ENCODE results near the gene CATSPER3. TPM values are rescaled to one million over a fixed set of nuclear protein-coding genes. Genes with fewer than 3 reads are reported as not detected.
A peak's percentile ranks its signal among the peaks of the same experiment; 100 is the strongest.

The CATSPER3 gene
- total and polyA plus RNA-seq, 2 donors from 2014 or later: 1.4 TPM

GRCh38 chr5:135041145-135041587 lies 73.5 kb downstream of the CATSPER3 start:
- Histone ChIP-seq H3K27me3 (ENCODE audit: control insufficient read depth, insufficient read depth, low read length) (peaks cover 71% of the 10 kb centered on the region), H3K9me3 (ENCODE audit: control insufficient read depth in 2 of 3, insufficient read depth in 1 of 3, low read length in 3 of 3) (no peaks in the 10 kb centered on the region), H3K4me3 (ENCODE audit: low read length in 3 of 3) (no peak overlapping the region), H3K9ac (ENCODE audit: low read length in 3 of 3) (no peak overlapping the region), H3K27ac (ENCODE audit: low read depth in 2 of 2, low read length in 2 of 2) (no peak overlapping the region), H3K36me3 (ENCODE audit: control insufficient read depth in 2 of 3, insufficient read depth in 3 of 3, low read length in 3 of 3) (no peaks in the 10 kb centered on the region), H3K4me1 (ENCODE audit: control insufficient read depth in 2 of 3, insufficient read depth in 2 of 3, low read depth in 1 of 3, low read length in 3 of 3) (peaks cover 0 to 4% (median 0%) of the 10 kb centered on the region in 3 donors)
- FAIRE-seq (no peak), DNase-seq (peak in 1 of 5 donors; percentile 45)
- TF ChIP-seq CTCF (IDR thresholded peaks at IDR 0.05; ENCODE audit: borderline replicate concordance, extremely low read depth, insufficient read depth): no peak
- intact Hi-C loops (cut with DNase I): no loop called here

- H3K27me3 ChIP-seq (ENCODE audit: control insufficient read depth, insufficient read depth, low read length): peaks cover 67% of the 10 kb centered on the region
- no peak overlapping the region for H3K9ac ChIP-seq (ENCODE audit: low read length in 3 of 3)
- no peaks in the 10 kb centered on the region for H3K36me3 ChIP-seq (ENCODE audit: control insufficient read depth in 2 of 3, insufficient read depth in 3 of 3, low read length in 3 of 3)
- peaks cover 0 to 4% (median 0%) of the 10 kb centered on the region in 3 donors for H3K4me1 ChIP-seq (ENCODE audit: control insufficient read depth in 2 of 3, insufficient read depth in 2 of 3, low read depth in 1 of 3, low read length in 3 of 3)
- no peak for TF ChIP-seq CTCF (IDR thresholded peaks at IDR 0.05; ENCODE audit: borderline replicate concordance, extremely low read depth, insufficient read depth)
- H3K9me3 ChIP-seq (ENCODE audit: control insufficient read depth in 2 of 3, insufficient read depth in 1 of 3, low read length in 3 of 3): no peaks in the 10 kb centered on the region
- H3K4me3 ChIP-seq (ENCODE audit: low read length in 3 of 3): no peak overlapping the region
- FAIRE-seq: no peak
- peak in 1 of 5 donors; percentile 31 for DNase-seq
- intact Hi-C loops (cut with DNase I): no loop called here
- no peak overlapping the region for H3K27ac ChIP-seq (ENCODE audit: low read depth in 2 of 2, low read length in 2 of 2)
These were observed 74.0 kb downstream of the CATSPER3 start for GRCh38 chr5:135041726-135042125.

GRCh38 chr5:135042595-135042994 lies 74.9 kb downstream of the CATSPER3 start:
- FAIRE-seq: no peak
- peaks cover 0 to 4% (median 0%) of the 10 kb centered on the region in 3 donors for H3K4me1 ChIP-seq (ENCODE audit: control insufficient read depth in 2 of 3, insufficient read depth in 2 of 3, low read depth in 1 of 3, low read length in 3 of 3)
- H3K9ac ChIP-seq (ENCODE audit: low read length in 3 of 3): no peak overlapping the region
- H3K27ac ChIP-seq (ENCODE audit: low read depth in 2 of 2, low read length in 2 of 2): no peak overlapping the region
- H3K9me3 ChIP-seq (ENCODE audit: control insufficient read depth in 2 of 3, insufficient read depth in 1 of 3, low read length in 3 of 3): no peaks in the 10 kb centered on the region
- peaks cover 61% of the 10 kb centered on the region for H3K27me3 ChIP-seq (ENCODE audit: control insufficient read depth, insufficient read depth, low read length)
- H3K4me3 ChIP-seq (ENCODE audit: low read length in 3 of 3): no peak overlapping the region
- H3K36me3 ChIP-seq (ENCODE audit: control insufficient read depth in 2 of 3, insufficient read depth in 3 of 3, low read length in 3 of 3): no peaks in the 10 kb centered on the region
- intact Hi-C loops (cut with DNase I): no loop called here
- peak in 1 of 5 donors; percentile 35 for DNase-seq
- TF ChIP-seq CTCF (IDR thresholded peaks at IDR 0.05; ENCODE audit: borderline replicate concordance, extremely low read depth, insufficient read depth): no peak

GRCh38 chr5:135045488-135045887 lies 77.8 kb downstream of the CATSPER3 start:
- no peak for TF ChIP-seq CTCF (IDR thresholded peaks at IDR 0.05; ENCODE audit: borderline replicate concordance, extremely low read depth, insufficient read depth)
- Histone ChIP-seq H3K27ac (ENCODE audit: low read depth in 2 of 2, low read length in 2 of 2) (no peak overlapping the region), H3K9ac (ENCODE audit: low read length in 3 of 3) (no peak overlapping the region), H3K36me3 (ENCODE audit: control insufficient read depth in 2 of 3, insufficient read depth in 3 of 3, low read length in 3 of 3) (no peaks in the 10 kb centered on the region), H3K27me3 (ENCODE audit: control insufficient read depth, insufficient read depth, low read length) (peaks cover 52% of the 10 kb centered on the region), H3K9me3 (ENCODE audit: control insufficient read depth in 2 of 3, insufficient read depth in 1 of 3, low read length in 3 of 3) (no peaks in the 10 kb centered on the region), H3K4me3 (ENCODE audit: low read length in 3 of 3) (no peak overlapping the region), H3K4me1 (ENCODE audit: control insufficient read depth in 2 of 3, insufficient read depth in 2 of 3, low read depth in 1 of 3, low read length in 3 of 3) (peaks cover 0 to 1% (median 0%) of the 10 kb centered on the region in 3 donors)
- no peak for FAIRE-seq
- DNase-seq: peak in 1 of 5 donors; percentile 7
- intact Hi-C loops (cut with DNase I): no loop called here
